ENCODE results near the gene TUBGCP6. TPM values are rescaled to one million over a fixed set of nuclear protein-coding genes. Genes with fewer than 3 reads are reported as not detected.

TUBGCP6 gene
- total RNA-seq, 2 experiments from 2014 or later = 44.5 to 47.8 TPM

GRCh38 chr22:50284479-50284878 is 39.7 kb upstream of the TUBGCP6 start:
- CTCF ChIA-PET = no interaction called here
- no peak overlapping the region for H3K27ac Mint-ChIP-seq
- H3K27me3 Mint-ChIP-seq (ENCODE audit: low read depth) = no peaks in the 10 kb centered on the region
- no peak for DNase-seq
- no peak overlapping the region for H3K4me3 Mint-ChIP-seq
- H3K4me1 Mint-ChIP-seq (ENCODE audit: low read depth) = no peaks in the 10 kb centered on the region
- H3K9me3 Mint-ChIP-seq = no peaks in the 10 kb centered on the region
- intact Hi-C loops (cut with micrococcal nuclease) = no loop called here
- H3K36me3 Mint-ChIP-seq (ENCODE audit: low read depth) = no peaks in the 10 kb centered on the region

DNA sequence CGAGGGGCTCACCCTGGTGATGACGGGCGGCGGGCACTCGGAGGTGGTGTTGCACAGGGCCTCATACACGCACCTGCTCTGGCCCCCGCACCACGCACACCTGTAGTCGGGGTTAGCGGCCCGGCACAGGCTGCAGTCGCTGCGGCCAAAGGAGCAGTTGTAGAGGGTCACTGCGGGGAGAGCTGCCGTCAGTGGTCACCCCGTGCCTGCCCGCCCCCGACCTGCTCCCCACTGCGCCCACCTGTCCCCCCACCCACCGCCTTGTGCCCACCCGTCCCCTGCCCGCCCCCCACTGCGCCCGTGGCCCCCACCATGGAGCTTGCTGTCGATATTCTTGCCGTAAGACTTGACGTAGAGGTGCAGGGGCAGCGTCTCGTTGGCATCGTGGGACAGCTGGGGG is 39.0 kb upstream of the TUBGCP6 start:
- no peak for DNase-seq
- no peaks in the 10 kb centered on the region for H3K36me3 Mint-ChIP-seq (ENCODE audit: low read depth)
- intact Hi-C loops (cut with micrococcal nuclease) = no loop called here
- H3K27me3 Mint-ChIP-seq (ENCODE audit: low read depth) = no peaks in the 10 kb centered on the region
- no peaks in the 10 kb centered on the region for H3K9me3 Mint-ChIP-seq
- no peak overlapping the region for H3K4me3 Mint-ChIP-seq
- no peaks in the 10 kb centered on the region for H3K4me1 Mint-ChIP-seq (ENCODE audit: low read depth)
- CTCF ChIA-PET = no interaction called here
- H3K27ac Mint-ChIP-seq = no peak overlapping the region

DNA sequence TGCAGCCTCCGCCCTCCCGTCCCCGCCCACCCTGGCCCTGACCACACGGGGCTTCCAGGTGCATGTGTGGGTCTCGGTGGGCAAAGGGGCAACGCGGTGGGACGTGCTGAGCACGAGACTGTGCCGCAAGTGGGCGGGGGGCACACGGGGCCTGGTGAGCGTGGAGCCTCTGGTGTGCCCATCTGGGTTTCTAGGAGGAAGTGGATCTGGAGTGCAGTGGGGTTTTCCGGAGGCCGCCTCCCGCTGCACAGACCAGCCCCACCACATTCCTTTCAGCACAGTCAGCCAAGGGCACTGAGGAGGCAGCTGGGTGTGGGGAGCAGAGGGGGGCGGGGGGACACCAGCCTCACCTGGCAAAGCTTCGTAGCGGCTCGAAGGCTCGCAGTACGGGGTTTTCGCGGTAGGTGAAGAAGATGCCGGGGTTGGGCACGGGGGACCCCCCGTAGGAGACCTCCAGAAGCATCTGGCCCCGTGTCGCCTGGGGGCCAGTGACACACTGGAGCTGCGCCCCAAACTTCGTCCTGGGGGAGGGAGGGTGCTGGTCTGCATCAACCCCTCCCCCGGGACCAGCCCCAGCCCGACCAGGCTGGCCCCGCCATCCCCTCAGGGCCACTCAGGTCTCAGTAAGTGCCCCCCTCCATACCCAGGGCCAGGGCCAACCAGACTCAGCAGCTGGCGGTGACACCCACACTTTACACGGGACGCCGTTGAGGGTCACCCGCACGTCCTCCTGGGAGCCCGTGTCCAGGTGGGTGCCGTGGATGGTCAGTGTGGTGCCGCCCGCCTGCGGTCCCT is 37.7 kb upstream of the TUBGCP6 start:
- H3K4me3 Mint-ChIP-seq = no peak overlapping the region
- no peak overlapping the region for H3K27ac Mint-ChIP-seq
- no peaks in the 10 kb centered on the region for H3K36me3 Mint-ChIP-seq (ENCODE audit: low read depth)
- no peaks in the 10 kb centered on the region for H3K27me3 Mint-ChIP-seq (ENCODE audit: low read depth)
- intact Hi-C loops (cut with micrococcal nuclease) = no loop called here
- no peak for DNase-seq
- CTCF ChIA-PET = no interaction called here
- H3K4me1 Mint-ChIP-seq (ENCODE audit: low read depth) = no peaks in the 10 kb centered on the region
- H3K9me3 Mint-ChIP-seq = no peaks in the 10 kb centered on the region

GRCh38 chr22:50281957-50282356 is 37.1 kb upstream of the TUBGCP6 start:
- intact Hi-C loops (cut with micrococcal nuclease) = no loop called here
- DNase-seq = no peak
- Mint-ChIP-seq H3K9me3 (no peaks in the 10 kb centered on the region), H3K4me3 (no peak overlapping the region), H3K27ac (no peak overlapping the region), H3K27me3 (ENCODE audit: low read depth) (no peaks in the 10 kb centered on the region), H3K4me1 (ENCODE audit: low read depth) (no peaks in the 10 kb centered on the region), H3K36me3 (ENCODE audit: low read depth) (no peaks in the 10 kb centered on the region)
- CTCF ChIA-PET = no interaction called here

DNA sequence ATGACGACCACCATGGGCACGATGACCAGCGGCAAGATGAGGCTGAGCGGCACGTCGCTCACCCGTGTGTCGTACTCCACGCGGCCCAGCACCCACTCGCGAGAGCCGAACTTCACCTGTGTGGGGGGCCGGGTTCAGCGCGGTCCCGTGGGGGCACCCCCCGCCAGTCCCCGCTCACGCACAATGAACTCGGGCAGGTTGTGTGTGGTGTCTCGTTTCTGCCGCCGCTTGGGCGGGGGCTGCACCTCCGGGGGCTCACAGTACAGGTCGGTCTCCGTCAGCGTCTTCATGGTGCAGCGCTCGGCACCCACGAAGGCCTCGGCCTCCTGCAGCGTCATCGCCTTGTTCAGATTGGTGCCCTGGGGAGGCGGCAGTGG is 36.5 kb upstream of the TUBGCP6 start:
- H3K36me3 Mint-ChIP-seq (ENCODE audit: low read depth) = no peaks in the 10 kb centered on the region
- H3K4me1 Mint-ChIP-seq (ENCODE audit: low read depth) = no peaks in the 10 kb centered on the region
- H3K9me3 Mint-ChIP-seq = no peaks in the 10 kb centered on the region
- intact Hi-C loops (cut with micrococcal nuclease) = no loop called here
- CTCF ChIA-PET = no interaction called here
- H3K27ac Mint-ChIP-seq = no peak overlapping the region
- DNase-seq = no peak
- H3K4me3 Mint-ChIP-seq = no peak overlapping the region
- H3K27me3 Mint-ChIP-seq (ENCODE audit: low read depth) = no peaks in the 10 kb centered on the region

GRCh38 chr22:50280708-50281383 is 36.0 kb upstream of the TUBGCP6 start:
- H3K4me3 Mint-ChIP-seq = no peak overlapping the region
- H3K4me1 Mint-ChIP-seq (ENCODE audit: low read depth) = no peaks in the 10 kb centered on the region
- no peaks in the 10 kb centered on the region for H3K36me3 Mint-ChIP-seq (ENCODE audit: low read depth)
- no peak overlapping the region for H3K27ac Mint-ChIP-seq
- no peak for DNase-seq
- CTCF ChIA-PET = interaction anchor here (1.1 kb wide), 1 partner anchor 30 kb away, joined by 3 read pairs; the partner anchor contains the start of gene HDAC10
- H3K9me3 Mint-ChIP-seq = no peaks in the 10 kb centered on the region
- no peaks in the 10 kb centered on the region for H3K27me3 Mint-ChIP-seq (ENCODE audit: low read depth)
- intact Hi-C loops (cut with micrococcal nuclease) = no loop called here

- CTCF ChIA-PET = interaction anchor here (1.1 kb wide), 1 partner anchor 29 kb away, joined by 3 read pairs; the partner anchor contains the start of gene HDAC10
- Mint-ChIP-seq H3K36me3 (ENCODE audit: low read depth) (no peaks in the 10 kb centered on the region), H3K27me3 (ENCODE audit: low read depth) (no peaks in the 10 kb centered on the region), H3K27ac (no peak overlapping the region), H3K9me3 (no peaks in the 10 kb centered on the region), H3K4me3 (no peak overlapping the region), H3K4me1 (ENCODE audit: low read depth) (no peaks in the 10 kb centered on the region)
- no peak for DNase-seq
- intact Hi-C loops (cut with micrococcal nuclease) = no loop called here
Measured at GRCh38 chr22:50280022-50280707, 35.3 kb upstream of the TUBGCP6 start.

DNA sequence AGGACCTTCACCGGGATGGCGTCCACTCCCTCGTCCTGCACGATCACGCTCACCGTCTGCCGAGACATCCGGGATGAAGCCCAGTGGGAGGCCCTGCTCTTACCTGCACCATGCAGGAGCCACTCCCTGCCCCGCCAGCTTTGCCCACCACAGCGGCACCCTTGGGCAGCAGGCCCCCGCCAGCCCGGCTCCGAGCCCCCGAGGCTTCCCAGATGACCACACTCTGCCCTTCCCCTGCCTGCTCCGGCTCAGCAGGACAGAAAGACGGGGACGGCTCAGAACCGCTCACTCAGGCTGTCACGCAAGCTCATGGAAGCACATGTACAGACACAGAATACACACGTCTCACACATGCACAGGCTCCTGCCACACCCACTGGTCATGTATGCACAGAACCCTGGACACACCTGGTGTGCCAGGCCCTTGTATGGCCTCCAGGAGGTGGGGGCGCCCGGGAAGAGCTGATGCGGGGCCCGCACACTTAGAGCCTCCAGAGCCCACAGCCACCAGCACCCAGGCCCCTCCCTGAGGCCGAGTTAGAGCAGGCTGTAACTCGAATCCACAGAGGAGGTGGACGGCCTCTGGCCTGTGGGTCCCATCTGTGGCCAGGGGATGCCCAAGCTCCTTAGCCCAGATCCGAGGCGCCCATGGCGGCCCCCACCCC is 34.3 kb upstream of the TUBGCP6 start:
- H3K36me3 Mint-ChIP-seq (ENCODE audit: low read depth) = no peaks in the 10 kb centered on the region
- intact Hi-C loops (cut with micrococcal nuclease) = no loop called here
- no peak for DNase-seq
- H3K27me3 Mint-ChIP-seq (ENCODE audit: low read depth) = no peaks in the 10 kb centered on the region
- H3K4me1 Mint-ChIP-seq (ENCODE audit: low read depth) = no peaks in the 10 kb centered on the region
- H3K27ac Mint-ChIP-seq = no peak overlapping the region
- CTCF ChIA-PET = interaction anchor here (0.7 kb wide), 1 partner anchor 63 kb away, joined by 3 read pairs; no protein-coding TSS in a partner anchor
- H3K9me3 Mint-ChIP-seq = no peaks in the 10 kb centered on the region
- no peak overlapping the region for H3K4me3 Mint-ChIP-seq

DNA sequence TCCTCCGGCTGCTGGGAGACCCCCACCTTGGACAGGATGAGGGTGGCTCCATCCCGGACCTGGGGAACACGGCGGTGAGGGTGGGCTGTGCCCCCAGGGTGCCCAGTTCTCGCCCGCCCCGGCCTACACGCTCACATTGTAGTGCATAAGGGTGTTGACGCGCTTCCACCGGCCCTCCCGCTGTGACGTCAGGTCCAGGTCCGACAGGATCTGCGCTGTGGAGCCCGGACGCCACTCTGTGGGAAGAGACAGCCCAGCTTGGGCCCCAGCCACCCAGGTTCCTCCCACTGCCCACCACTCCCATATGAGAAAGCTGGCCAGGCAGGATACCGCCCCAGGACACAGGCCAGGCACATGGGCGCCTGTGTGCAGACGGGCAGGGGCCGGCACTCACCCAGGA is 33.6 kb upstream of the TUBGCP6 start:
- intact Hi-C loops (cut with micrococcal nuclease) = no loop called here
- no peak for DNase-seq
- Mint-ChIP-seq H3K27me3 (ENCODE audit: low read depth) (no peaks in the 10 kb centered on the region), H3K4me3 (no peak overlapping the region), H3K9me3 (no peaks in the 10 kb centered on the region), H3K27ac (no peak overlapping the region), H3K36me3 (ENCODE audit: low read depth) (no peaks in the 10 kb centered on the region), H3K4me1 (ENCODE audit: low read depth) (no peaks in the 10 kb centered on the region)
- CTCF ChIA-PET = no interaction called here

DNA sequence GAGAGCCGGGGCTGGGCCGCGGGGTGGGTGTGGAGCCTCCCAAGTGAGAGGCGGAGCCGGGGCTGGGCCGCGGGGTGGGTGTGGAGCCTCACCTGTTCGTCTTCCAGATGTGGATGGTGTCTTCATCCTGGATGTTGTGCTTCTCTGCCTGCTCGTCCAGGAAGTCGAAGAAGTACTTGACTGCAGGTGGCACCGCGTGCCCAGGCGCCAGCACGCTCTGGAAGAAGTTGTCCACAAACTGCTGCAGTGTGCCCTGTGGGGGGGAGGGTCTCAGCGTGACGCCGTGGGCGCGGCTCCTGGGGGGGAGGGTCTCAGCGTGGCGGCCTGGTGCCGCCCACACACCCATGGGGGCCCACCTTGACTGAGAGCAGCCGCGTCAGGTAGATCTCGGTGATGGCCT is 32.9 kb upstream of the TUBGCP6 start:
- Mint-ChIP-seq H3K27ac (no peak overlapping the region), H3K4me1 (ENCODE audit: low read depth) (no peaks in the 10 kb centered on the region), H3K27me3 (ENCODE audit: low read depth) (no peaks in the 10 kb centered on the region), H3K36me3 (ENCODE audit: low read depth) (no peaks in the 10 kb centered on the region), H3K9me3 (no peaks in the 10 kb centered on the region), H3K4me3 (no peak overlapping the region)
- CTCF ChIA-PET = interaction anchor here (3.3 kb wide), 1 partner anchor 64 kb away, joined by 25 read pairs; no protein-coding TSS in a partner anchor
- no peak for DNase-seq
- intact Hi-C loops (cut with micrococcal nuclease) = no loop called here

DNA sequence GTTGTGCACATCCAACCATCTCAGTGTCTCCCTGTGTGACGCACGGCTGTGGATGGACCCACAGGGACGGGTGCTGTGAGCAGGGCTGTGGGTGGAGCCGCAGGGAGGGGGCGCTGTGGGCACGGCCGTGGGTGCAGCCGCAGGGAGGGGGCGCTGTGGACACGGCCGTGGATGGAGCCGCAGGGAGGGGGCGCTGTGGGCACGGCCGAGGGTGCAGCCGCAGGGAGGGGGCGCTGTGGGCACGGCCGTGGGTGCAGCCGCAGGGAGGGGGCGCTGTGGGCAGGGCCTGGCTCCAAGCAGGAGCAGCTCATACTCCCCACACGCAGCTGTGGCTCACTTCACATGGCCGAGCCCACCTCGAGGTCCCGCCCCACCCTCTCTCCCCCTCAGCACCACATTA is 31.3 kb upstream of the TUBGCP6 start:
- Mint-ChIP-seq H3K36me3 (ENCODE audit: low read depth) (no peaks in the 10 kb centered on the region), H3K4me1 (ENCODE audit: low read depth) (no peaks in the 10 kb centered on the region), H3K4me3 (no peak overlapping the region), H3K9me3 (no peaks in the 10 kb centered on the region), H3K27ac (no peak overlapping the region), H3K27me3 (ENCODE audit: low read depth) (no peaks in the 10 kb centered on the region)
- CTCF ChIA-PET = interaction anchor here (0.5 to 3.3 kb wide), 14 partner anchors 9 to 149 kb away, joined by 3 to 31 read pairs (median 4); partner anchors contain the start of genes DENND6B and PLXNB2
- intact Hi-C loops (cut with micrococcal nuclease) = loop anchor here (1.0 kb wide), 2 partner anchors 51 to 66 kb away; partner anchors contain the start of gene DENND6B
- peak; percentile 70 for DNase-seq
